SIG-M5 treated with dmso at 0.1 percent for 504 hours (cell line): ENCODE measurements around the gene KCNK3.

ENCODE experiments used
- DNase-seq: peaks from one replicate; lab custom pipeline; 2025; ENCODE audit not compliant: unreplicated experiment; lab: John Stamatoyannopoulos, UW

Gene KCNK3

GRCh38 chr2:26778507-26778906, 86.0 kb downstream of the KCNK3 start:
- DNase-seq, result no peak

GRCh38 chr2:26780203-26780760, 87.8 kb downstream of the KCNK3 start:
- peak; percentile 75 for DNase-seq
